Retinal pigment epithelial cell (primary cell): ENCODE measurements around the gene NOTCH1.

ENCODE experiments used
- DNase-seq: peaks from one replicate; pipeline ENCODE4 v3.0.0-alpha.2; 2010; ENCODE audit warnings: low read depth
- H3K4me3 ChIP-seq: 2 replicates; pipeline ENCODE4 v1.5.1; 2011; ENCODE audit warnings: mild to moderate bottlenecking, low read length, control low read depth, moderate library complexity
- CTCF ChIP-seq: conservative IDR thresholded peaks from 2 replicates; pipeline ENCODE4 v1.5.1; 2011; ENCODE audit warnings: low read depth, low read length, control low read depth, inconsistent platforms

NOTCH1 gene

GRCh38 chr9:136553581-136553980 is 7.7 kb upstream of the NOTCH1 start:
- DNase-seq: no peak
- no peak for TF ChIP-seq CTCF
- H3K4me3 ChIP-seq: no peak overlapping the region

GRCh38 chr9:136552117-136552703 is 6.4 kb upstream of the NOTCH1 start:
- no peak for DNase-seq

GRCh38 chr9:136551401-136552116 is 5.7 kb upstream of the NOTCH1 start:
- no peak overlapping the region for H3K4me3 ChIP-seq
- DNase-seq: no peak
- TF ChIP-seq CTCF: no peak

More at GRCh38 chr9:136552117-136552703, 6.4 kb upstream of the NOTCH1 start:
- H3K4me3 ChIP-seq: no peak overlapping the region
- no peak for TF ChIP-seq CTCF

GRCh38 chr9:136550439-136551289 is 4.8 kb upstream of the NOTCH1 start:
- no peak for DNase-seq
- H3K4me3 ChIP-seq: no peak overlapping the region
- no peak for TF ChIP-seq CTCF

- no peak for DNase-seq
- TF ChIP-seq CTCF: no peak
- no peak overlapping the region for H3K4me3 ChIP-seq
These were observed 3.4 kb upstream of the NOTCH1 start for GRCh38 chr9:136549010-136549980.

- TF ChIP-seq CTCF: no peak
- no peak overlapping the region for H3K4me3 ChIP-seq
- DNase-seq: no peak
These were observed 1.8 kb upstream of the NOTCH1 start for GRCh38 chr9:136547508-136548215.
